BLaER1 (cell line): ENCODE measurements around the gene PCOLCE2.

Experiments used
- H3K27ac ChIP-seq: shearing (Covaris generic); formaldehyde crosslinking; 2 replicates; pipeline ENCODE4 v1.8.1; 2022
- H3K27me3 ChIP-seq: shearing (Covaris generic); formaldehyde crosslinking; 2 replicates; pipeline ENCODE4 v1.8.1; 2022
- H3K36me3 ChIP-seq: shearing (Covaris generic); formaldehyde crosslinking; 2 replicates; pipeline ENCODE4 v1.8.1; 2022
- H3K4me1 ChIP-seq: shearing (Covaris generic); formaldehyde crosslinking; 2 replicates; pipeline ENCODE4 v1.8.1; 2022
- H3K4me2 ChIP-seq: shearing (Covaris generic); formaldehyde crosslinking; 2 replicates; pipeline ENCODE4 v1.8.1; 2022
- H3K4me3 ChIP-seq: shearing (Covaris generic); formaldehyde crosslinking; 2 replicates; pipeline ENCODE4 v1.8.1; 2022
- H3K9ac ChIP-seq: shearing (Covaris generic); formaldehyde crosslinking; 2 replicates; pipeline ENCODE4 v1.8.1; 2022
- H3K9me3 ChIP-seq: shearing (Covaris generic); formaldehyde crosslinking; 2 replicates; pipeline ENCODE4 v1.8.1; 2022
- H4K20me1 ChIP-seq: shearing (Covaris generic); formaldehyde crosslinking; 2 replicates; pipeline ENCODE4 v1.8.1; 2022
- Cebpa-rat ChIP-seq: shearing (Covaris generic); IDR thresholded peaks from 2 replicates; pipeline ENCODE4 v1.8.1; 2022

The PCOLCE2 gene

GRCh38 chr3:142785996-142786395 is 102.9 kb downstream of the PCOLCE2 start:
- Histone ChIP-seq H3K9ac (no peak overlapping the region), H3K4me3 (no peak overlapping the region), H3K4me1 (no peaks in the 10 kb centered on the region), H3K27ac (no peak overlapping the region), H3K9me3 (no peaks in the 10 kb centered on the region), H4K20me1 (no peaks in the 10 kb centered on the region), H3K27me3 (no peaks in the 10 kb centered on the region), H3K4me2 (no peak overlapping the region), H3K36me3 (no peaks in the 10 kb centered on the region)
- TF ChIP-seq Cebpa-rat, result no peak

GRCh38 chr3:142784228-142784627 is 104.7 kb downstream of the PCOLCE2 start:
- no peak for TF ChIP-seq Cebpa-rat
- Histone ChIP-seq H3K4me1 (no peaks in the 10 kb centered on the region), H3K4me3 (no peak overlapping the region), H4K20me1 (no peaks in the 10 kb centered on the region), H3K9me3 (no peaks in the 10 kb centered on the region), H3K27ac (no peak overlapping the region), H3K27me3 (no peaks in the 10 kb centered on the region), H3K9ac (no peak overlapping the region), H3K36me3 (no peaks in the 10 kb centered on the region), H3K4me2 (no peak overlapping the region)

GRCh38 chr3:142782616-142783015 is 106.3 kb downstream of the PCOLCE2 start:
- Histone ChIP-seq H3K4me3 (no peak overlapping the region), H3K27me3 (no peaks in the 10 kb centered on the region), H3K4me2 (no peak overlapping the region), H3K4me1 (no peaks in the 10 kb centered on the region), H3K9ac (no peak overlapping the region), H3K27ac (no peak overlapping the region), H3K36me3 (no peaks in the 10 kb centered on the region), H4K20me1 (no peaks in the 10 kb centered on the region), H3K9me3 (no peaks in the 10 kb centered on the region)
- no peak for TF ChIP-seq Cebpa-rat

DNA sequence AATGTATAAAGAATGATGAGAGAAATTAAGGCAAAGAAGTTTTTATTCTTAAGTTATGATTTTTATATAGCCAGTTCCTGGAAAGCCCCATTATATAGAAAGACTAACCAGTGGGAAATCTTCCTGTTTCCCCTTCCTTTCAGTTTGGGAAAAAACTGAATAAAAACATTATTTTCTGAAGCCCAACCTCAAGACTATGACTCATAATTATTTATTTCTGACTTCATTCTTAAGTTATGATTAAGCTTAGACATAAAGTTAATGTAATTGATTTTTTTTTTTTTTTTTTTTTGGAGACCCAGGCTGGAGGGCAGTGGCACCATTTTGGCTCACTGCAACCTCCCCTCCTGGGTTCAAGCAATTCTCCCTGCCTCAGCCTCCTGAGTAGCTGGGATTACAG is 109.3 kb downstream of the PCOLCE2 start:
- H3K36me3 ChIP-seq, result no peaks in the 10 kb centered on the region
- H3K27ac ChIP-seq, result no peak overlapping the region
- no peak overlapping the region for H3K9ac ChIP-seq
- no peak overlapping the region for H3K4me3 ChIP-seq
- no peaks in the 10 kb centered on the region for H4K20me1 ChIP-seq
- no peak overlapping the region for H3K4me2 ChIP-seq
- H3K27me3 ChIP-seq, result no peaks in the 10 kb centered on the region
- no peak for TF ChIP-seq Cebpa-rat
- H3K4me1 ChIP-seq, result no peaks in the 10 kb centered on the region
- no peaks in the 10 kb centered on the region for H3K9me3 ChIP-seq

DNA sequence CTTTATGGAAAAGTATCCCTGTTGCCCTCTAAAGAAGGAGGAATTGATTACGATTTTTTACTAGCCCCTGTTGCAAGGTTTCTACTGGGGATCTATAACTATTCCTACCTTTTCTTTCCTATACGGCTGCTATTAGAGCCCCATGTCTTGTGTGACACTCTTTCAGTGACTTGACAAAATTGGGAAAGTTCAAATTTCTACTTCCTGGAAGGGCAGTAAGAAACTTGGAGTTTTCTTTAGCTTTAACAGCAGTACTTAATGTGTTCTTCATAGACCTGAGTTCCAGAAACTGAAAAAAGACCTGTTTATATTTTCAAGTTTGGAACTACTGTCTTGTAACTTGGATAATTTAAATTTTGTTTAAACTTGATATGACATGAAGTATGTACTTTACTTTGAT is 110.3 kb downstream of the PCOLCE2 start:
- H3K27me3 ChIP-seq, result no peaks in the 10 kb centered on the region
- H3K27ac ChIP-seq, result no peak overlapping the region
- H3K4me3 ChIP-seq, result no peak overlapping the region
- no peaks in the 10 kb centered on the region for H3K9me3 ChIP-seq
- no peaks in the 10 kb centered on the region for H4K20me1 ChIP-seq
- no peaks in the 10 kb centered on the region for H3K36me3 ChIP-seq
- no peaks in the 10 kb centered on the region for H3K4me1 ChIP-seq
- TF ChIP-seq Cebpa-rat, result no peak
- no peak overlapping the region for H3K4me2 ChIP-seq
- no peak overlapping the region for H3K9ac ChIP-seq

- TF ChIP-seq Cebpa-rat, result no peak
- Histone ChIP-seq H3K4me1 (no peaks in the 10 kb centered on the region), H3K4me3 (no peak overlapping the region), H3K36me3 (no peaks in the 10 kb centered on the region), H3K4me2 (no peak overlapping the region), H3K9me3 (no peaks in the 10 kb centered on the region), H3K9ac (no peak overlapping the region), H3K27ac (no peak overlapping the region), H3K27me3 (no peaks in the 10 kb centered on the region), H4K20me1 (no peaks in the 10 kb centered on the region)
Observed at GRCh38 chr3:142777927-142778326, 111.0 kb downstream of the PCOLCE2 start.

DNA sequence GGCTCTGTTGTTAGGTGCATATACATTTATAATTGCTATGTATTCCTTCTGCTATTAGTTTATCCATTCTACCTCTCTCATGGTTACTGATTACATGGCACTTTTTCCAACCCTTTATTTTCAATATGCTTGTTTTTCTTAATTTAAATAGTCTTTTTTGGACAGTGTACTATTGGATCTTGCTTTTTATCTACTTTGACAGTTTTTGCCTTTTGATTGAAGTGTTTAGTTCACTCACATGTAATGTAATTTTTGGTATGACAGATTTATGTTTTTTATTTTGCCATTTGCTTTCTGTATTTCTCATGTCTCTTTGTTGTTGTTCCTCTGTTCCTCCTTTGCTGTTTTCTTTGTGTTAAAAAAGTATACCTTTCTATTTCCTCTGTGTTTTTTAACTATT is 120.5 kb downstream of the PCOLCE2 start:
- Histone ChIP-seq H4K20me1 (no peaks in the 10 kb centered on the region), H3K4me2 (no peak overlapping the region), H3K27me3 (no peaks in the 10 kb centered on the region), H3K9ac (no peak overlapping the region), H3K4me3 (no peak overlapping the region), H3K4me1 (no peaks in the 10 kb centered on the region), H3K27ac (no peak overlapping the region), H3K36me3 (peaks cover 7% of the 10 kb centered on the region; the same call in 1 of the 2 replicates), H3K9me3 (peaks cover 4% of the 10 kb centered on the region; the same call in 1 of the 2 replicates)
- no peak for TF ChIP-seq Cebpa-rat
